GM18511 (cell line): ENCODE measurements around the gene CCNYL1.

Experiments used
- ATAC-seq: cut with Tn5 transposase; IDR thresholded peaks from one replicate; pipeline ENCODE4 v1.9.1; 2021; ENCODE audit warnings: mild to moderate bottlenecking, moderate library complexity; ENCODE audit not compliant: unreplicated experiment

The CCNYL1 gene

GRCh38 chr2:207763303-207763917 lies 52.0 kb downstream of the CCNYL1 start:
- ATAC-seq, result no peak

GRCh38 chr2:207764096-207764630 lies 52.7 kb downstream of the CCNYL1 start:
- ATAC-seq, result no peak

- no peak for ATAC-seq
Observed at GRCh38 chr2:207765547-207765946, 54.1 kb downstream of the CCNYL1 start.

- no peak for ATAC-seq
Observed at GRCh38 chr2:207766041-207766551, 54.7 kb downstream of the CCNYL1 start.

GRCh38 chr2:207766697-207767460 lies 55.4 kb downstream of the CCNYL1 start:
- ATAC-seq, result no peak

GRCh38 chr2:207767461-207768167 lies 56.2 kb downstream of the CCNYL1 start:
- no peak for ATAC-seq

- peak; percentile 11 for ATAC-seq
Observed at GRCh38 chr2:207768168-207768865, 56.9 kb downstream of the CCNYL1 start.

GRCh38 chr2:207768866-207769596 lies 57.6 kb downstream of the CCNYL1 start:
- peak; percentile 21 for ATAC-seq

GRCh38 chr2:207770602-207771404 lies 59.4 kb downstream of the CCNYL1 start:
- no peak for ATAC-seq

GRCh38 chr2:207771421-207771820 lies 60.0 kb downstream of the CCNYL1 start:
- no peak for ATAC-seq

- ATAC-seq, result no peak
Observed at GRCh38 chr2:207772081-207772843, 60.8 kb downstream of the CCNYL1 start.

GRCh38 chr2:207772844-207773205 lies 61.4 kb downstream of the CCNYL1 start:
- ATAC-seq, result no peak

- no peak for ATAC-seq
Observed at GRCh38 chr2:207775473-207775872, 64.0 kb downstream of the CCNYL1 start.

GRCh38 chr2:207777124-207777523 lies 65.7 kb downstream of the CCNYL1 start:
- no peak for ATAC-seq

- ATAC-seq, result no peak
Observed at GRCh38 chr2:207778298-207778882, 67.0 kb downstream of the CCNYL1 start.

GRCh38 chr2:207779523-207779922 lies 68.1 kb downstream of the CCNYL1 start:
- no peak for ATAC-seq

GRCh38 chr2:207782238-207783030 lies 71.0 kb downstream of the CCNYL1 start:
- ATAC-seq, result no peak
